ENCODE data around the gene MCAM.

GRCh38 chr11:119318240-119319135 is 1.6 kb upstream of the MCAM start:
- no peak for TF ChIP-seq CTCF (IDR thresholded peaks at IDR 0.05; ENCODE audit: borderline replicate concordance, extremely low read depth, low read length, poor library complexity, severe bottlenecking)
- no peak for TF ChIP-seq EZH2 (IDR thresholded peaks at IDR 0.05; ENCODE audit: borderline replicate concordance, low read depth, low read length, severe bottlenecking)
